DMS114 treated with DMSO at 0.1 percent for 48 hours (cell line): ENCODE results near the gene TECTA.
"Not testable (repeated sequence)": the region's sequence is repeated elsewhere in the genome, so short reads cannot be mapped to it uniquely, and the experiment has no call there.

Experiments used
- DNase-seq: peaks from one replicate; lab custom pipeline; 2025; ENCODE audit not compliant: unreplicated experiment; lab: John Stamatoyannopoulos, UW

TECTA gene

GRCh38 chr11:121177629-121178028 is 76.6 kb downstream of the TECTA start:
- DNase-seq, result not testable (repeated sequence)

- no peak for DNase-seq
Measured at GRCh38 chr11:121179306-121179705, 78.3 kb downstream of the TECTA start.

GRCh38 chr11:121180183-121180582 is 79.1 kb downstream of the TECTA start:
- no peak for DNase-seq

- DNase-seq, result no peak
Measured at GRCh38 chr11:121188776-121189175, 87.7 kb downstream of the TECTA start.

- no peak for DNase-seq
Measured at GRCh38 chr11:121191818-121192217, 90.8 kb downstream of the TECTA start.

- no peak for DNase-seq
Measured at GRCh38 chr11:121194731-121195596, 93.9 kb downstream of the TECTA start.

GRCh38 chr11:121198491-121198890 is 97.4 kb downstream of the TECTA start:
- no peak for DNase-seq

- DNase-seq, result no peak
Measured at GRCh38 chr11:121199516-121199915, 98.5 kb downstream of the TECTA start.

GRCh38 chr11:121206810-121207209 is 105.8 kb downstream of the TECTA start:
- DNase-seq, result no peak

GRCh38 chr11:121207485-121208115 is 106.6 kb downstream of the TECTA start:
- no peak for DNase-seq

GRCh38 chr11:121210445-121211080 is 109.5 kb downstream of the TECTA start:
- no peak for DNase-seq

- no peak for DNase-seq
Measured at GRCh38 chr11:121211626-121212025, 110.6 kb downstream of the TECTA start.

- DNase-seq, result no peak
Measured at GRCh38 chr11:121212536-121213361, 111.7 kb downstream of the TECTA start.

GRCh38 chr11:121213362-121213893 is 112.4 kb downstream of the TECTA start:
- no peak for DNase-seq

GRCh38 chr11:121214861-121215260 is 113.8 kb downstream of the TECTA start:
- DNase-seq, result no peak

- DNase-seq, result no peak
Measured at GRCh38 chr11:121221496-121222200, 120.6 kb downstream of the TECTA start.

- no peak for DNase-seq
Measured at GRCh38 chr11:121223161-121223560, 122.1 kb downstream of the TECTA start.

GRCh38 chr11:121225382-121225781 is 124.3 kb downstream of the TECTA start:
- DNase-seq, result no peak

GRCh38 chr11:121226415-121227263 is 125.6 kb downstream of the TECTA start:
- DNase-seq, result no peak
